Activated CD8-positive, alpha-beta memory T cell treated with anti-CD3 and anti-CD28 coated beads, Interleukin-2, amount 50 U/mL, for 4 hours (primary cell): ENCODE data around the gene MINDY1.
A peak's percentile ranks its signal among the peaks of the same experiment; 100 is the strongest.

Source experiments
- DNase-seq: peaks from one replicate; pipeline ENCODE4 v3.0.0-alpha.2; 2020

Gene MINDY1

DNA sequence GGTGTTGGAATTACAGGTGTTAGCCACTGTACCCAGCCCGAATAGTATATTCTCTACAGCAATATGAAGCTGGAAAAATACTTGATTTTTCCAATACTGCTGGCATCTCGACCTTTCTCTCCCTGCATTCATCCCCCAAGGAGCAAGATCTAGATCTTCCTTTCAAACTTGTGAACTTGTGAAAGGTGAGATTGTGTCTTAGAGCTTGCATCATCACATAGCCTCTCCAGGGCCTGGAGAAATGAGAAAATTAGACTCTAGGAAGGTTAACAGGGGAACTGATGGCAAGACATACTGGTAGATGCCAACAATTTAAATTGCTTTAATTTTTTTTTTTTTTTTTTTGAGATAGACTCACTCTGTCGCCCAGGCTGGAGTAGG, 3.6 kb upstream of the MINDY1 start:
- no peak for DNase-seq

DNA sequence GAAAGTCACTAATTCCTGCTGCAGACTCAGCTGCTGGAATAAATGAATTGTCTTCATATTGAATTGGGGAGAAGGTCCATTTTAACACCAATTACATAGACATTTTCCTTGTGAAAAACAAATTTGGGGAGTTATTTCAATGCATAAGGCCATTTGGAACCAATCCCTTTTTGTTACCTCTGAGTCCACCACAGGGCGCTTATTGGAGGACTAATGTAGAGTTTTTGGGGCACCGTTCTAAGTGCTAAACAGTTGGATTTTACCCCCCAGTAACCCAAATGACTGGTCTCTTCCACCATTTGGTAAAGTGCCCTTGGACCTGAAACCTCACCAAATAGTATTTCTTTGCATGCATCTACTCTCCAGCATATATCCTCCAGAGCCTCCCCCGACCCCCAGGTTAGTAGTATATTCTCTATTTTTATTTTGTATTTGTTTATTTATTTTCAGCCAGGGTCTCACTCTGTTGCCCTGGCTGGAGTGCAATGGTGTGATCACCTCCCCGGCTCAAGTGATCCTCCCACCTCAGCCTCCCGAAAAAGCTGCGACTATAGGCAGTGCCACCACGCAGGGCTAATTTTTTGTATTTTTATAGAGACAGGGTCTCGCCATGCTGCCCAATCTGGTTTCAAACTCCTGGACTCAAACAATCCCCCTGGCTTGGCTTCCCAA, 3.1 kb upstream of the MINDY1 start:
- DNase-seq = no peak

DNA sequence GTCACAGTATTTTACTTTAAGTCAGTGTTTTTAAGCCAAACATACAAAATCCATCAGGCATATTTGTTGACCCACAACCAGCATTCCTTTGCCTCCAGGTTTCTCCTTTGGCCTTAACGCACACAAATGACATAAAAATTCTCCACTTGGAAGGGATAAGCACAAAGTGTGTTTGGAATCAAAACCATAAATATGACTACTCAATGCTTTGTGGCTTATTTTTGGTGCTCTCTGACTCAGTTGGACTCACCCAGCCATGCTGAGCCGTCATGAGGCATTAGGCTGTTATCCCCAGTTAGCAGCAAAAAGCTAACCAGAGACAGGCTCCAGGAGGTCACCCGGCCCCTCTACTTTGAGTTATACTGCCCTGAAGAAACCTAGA, 2.5 kb upstream of the MINDY1 start:
- DNase-seq = no peak

DNA sequence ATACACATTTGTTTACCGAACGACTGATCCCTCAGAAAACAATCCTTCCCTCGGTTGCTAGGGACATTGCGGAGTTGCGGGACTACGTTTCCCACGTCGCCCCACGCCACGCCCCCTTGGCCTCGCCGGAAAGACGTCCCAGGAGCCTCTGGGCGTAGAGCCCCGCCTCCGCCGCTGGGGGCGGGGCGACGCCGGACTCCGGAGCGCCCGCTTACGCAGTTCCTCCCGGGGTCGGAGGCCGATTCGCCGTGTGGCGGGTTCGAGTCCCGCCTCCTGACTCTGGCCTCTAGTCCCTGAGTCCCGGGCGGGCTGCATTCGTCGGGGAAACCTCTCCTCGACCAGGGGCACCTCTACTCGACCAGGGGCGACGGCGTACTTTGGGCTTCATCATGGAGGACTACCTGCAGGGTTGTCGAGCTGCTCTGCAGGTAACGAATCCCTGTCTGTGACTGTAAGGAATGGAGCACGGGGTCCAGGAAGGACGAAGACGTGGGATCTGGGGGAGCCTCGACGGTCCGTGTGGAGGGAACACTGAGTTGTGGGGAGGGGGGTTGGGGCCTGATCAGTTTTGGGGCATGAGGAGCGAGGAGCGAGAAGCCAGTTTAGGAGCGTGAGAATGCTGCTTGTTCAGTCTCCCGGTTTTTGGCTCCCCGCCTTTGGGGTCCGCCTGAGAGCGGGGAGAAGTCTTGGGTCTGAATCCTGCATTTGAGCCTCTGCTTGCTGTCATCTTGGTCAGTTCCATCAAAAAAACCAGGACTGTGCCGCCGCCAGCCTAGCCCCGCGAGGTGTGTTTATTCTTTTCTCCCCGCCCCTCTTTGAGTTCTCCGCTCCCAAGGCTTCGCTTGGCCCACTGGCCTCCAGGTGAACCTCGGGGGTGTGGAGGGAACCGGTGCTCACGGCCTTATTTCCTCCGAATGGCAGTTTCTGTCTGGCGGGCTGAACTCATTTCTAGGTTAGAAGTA, 1.8 kb upstream of the MINDY1 start, which contains the start of gene PRUNE1:
TSS of gene PRUNE1 (plus strand) at position 206 of the 962 bp plus-strand sequence. CDS start at position 390, 184 bp downstream.
- DNase-seq = peak; percentile 97

DNA sequence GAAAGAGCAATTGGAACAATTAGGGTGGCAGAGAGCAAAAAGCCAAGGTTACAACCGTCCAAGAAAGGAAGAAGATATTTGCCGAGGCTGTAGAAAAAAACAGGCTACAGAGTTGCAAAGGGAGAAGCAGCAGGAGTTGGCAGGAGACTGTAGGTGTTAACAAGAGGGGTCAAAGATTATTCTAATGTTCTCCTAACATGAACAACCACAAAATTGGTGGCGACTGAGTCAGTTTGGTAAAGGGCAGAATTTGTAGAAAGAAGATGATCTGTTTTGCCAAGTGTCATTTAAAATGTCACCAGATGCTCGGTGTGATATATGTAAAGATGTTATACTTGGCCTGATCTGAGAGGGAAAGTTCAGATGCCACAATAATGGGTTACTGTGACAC, 1.1 kb upstream of the MINDY1 start:
- DNase-seq = no peak

DNA sequence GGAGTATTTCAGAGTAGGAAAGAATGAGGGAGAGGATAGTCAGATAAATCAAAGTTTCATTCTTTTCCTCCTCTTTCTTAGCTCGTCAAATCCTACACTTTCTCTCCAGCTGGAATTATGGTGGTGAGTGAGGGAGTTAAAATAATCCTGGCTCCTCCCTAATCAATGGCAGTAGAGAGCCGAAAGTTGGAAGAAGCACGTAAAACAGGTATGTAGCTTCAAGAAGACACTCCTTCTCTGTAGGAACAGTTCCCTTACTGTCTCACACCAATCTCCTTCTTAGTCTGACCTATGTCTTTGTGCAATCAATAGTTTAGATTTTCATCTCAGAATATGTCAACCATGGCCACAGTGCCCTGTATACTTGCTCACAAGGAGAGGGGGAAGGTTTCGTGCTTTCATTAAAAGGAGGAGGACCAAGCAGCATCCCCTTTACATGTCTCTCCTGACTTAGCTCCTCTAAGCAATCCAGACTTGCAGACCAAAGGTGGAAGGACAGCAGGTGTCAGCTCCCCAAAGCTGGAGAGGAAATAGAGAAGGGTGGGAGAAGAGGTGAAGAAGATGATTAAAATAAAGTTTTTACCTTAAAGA, 878 bp downstream of the MINDY1 start:
- no peak for DNase-seq

DNA sequence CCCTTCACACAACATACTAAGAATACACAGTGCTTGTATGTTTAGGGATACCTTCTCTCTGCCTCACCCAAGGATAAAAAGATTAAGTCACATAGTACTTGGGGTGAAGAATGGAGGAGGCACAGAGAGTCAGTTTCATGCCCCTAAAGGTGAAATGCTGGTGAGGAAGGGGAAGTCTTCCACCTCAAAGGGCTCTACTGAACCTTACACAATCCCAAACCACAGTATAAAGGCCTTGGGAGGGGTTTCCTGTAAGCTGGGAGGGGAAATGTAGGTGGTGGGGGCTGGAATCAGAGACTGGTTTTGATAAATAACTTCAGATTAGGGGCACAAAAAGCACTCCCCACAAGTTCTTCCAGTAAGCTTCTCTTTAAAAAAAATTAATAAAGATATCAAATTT, 3.5 kb downstream of the MINDY1 start:
- no peak for DNase-seq

DNA sequence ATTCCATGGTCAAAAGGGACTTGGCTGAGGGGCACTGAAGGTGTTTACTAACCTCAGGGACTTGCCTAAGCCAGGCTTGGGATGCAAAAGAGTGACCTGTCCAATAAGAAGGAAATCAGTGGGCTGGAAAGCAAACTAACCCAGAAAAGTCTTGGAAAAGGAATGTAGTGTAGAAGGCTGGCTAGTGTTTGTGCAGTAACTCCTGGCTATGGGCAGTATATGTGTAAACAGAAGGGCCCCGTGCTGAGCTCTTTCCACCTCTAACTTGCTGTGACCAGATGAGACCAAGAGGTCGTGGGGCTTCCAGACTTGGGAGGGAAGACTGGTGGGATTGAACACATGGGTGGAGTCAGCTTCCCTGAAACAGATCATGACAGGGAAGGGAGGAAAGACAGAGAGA, 4.1 kb downstream of the MINDY1 start:
- DNase-seq = no peak

DNA sequence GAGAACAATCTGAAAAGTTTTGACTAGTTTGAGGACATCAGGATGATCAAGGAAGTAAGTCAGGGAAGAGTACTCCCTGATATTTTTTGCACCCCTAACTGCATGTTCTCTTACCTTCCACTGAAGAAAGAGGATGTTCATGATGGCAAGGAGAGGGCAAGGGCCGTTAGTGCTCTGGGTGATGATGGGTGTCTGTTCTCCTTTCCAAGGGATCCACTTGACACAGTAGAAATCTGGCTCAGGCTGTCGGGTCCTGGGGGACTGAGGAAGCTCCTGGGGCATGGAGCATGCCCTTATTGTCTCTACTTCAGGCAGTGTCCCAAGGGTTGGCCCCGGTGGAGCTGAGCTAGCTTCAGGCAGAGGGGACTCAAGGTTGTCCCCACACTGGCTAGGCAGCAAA, 4.7 kb downstream of the MINDY1 start:
- DNase-seq = no peak

DNA sequence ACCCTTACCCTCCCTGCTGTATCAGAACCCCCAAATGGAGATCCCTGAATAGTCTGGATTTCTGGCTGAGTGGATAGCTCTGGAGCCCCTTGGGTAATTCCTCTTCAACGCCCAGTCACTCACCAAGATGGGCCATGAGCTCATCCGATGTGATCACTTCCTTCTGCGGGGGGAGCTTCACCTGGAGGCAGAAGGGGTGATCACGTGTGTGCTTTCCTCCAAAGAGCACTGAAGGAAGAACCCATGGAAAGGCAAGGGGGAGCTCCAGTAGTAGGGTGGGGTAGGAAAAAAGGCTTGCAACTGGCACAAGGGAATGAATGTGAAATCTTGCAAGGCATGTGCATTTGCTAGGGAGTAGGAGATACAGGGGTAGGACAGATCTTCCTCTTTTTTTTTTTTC, 5.1 kb downstream of the MINDY1 start:
- no peak for DNase-seq

DNA sequence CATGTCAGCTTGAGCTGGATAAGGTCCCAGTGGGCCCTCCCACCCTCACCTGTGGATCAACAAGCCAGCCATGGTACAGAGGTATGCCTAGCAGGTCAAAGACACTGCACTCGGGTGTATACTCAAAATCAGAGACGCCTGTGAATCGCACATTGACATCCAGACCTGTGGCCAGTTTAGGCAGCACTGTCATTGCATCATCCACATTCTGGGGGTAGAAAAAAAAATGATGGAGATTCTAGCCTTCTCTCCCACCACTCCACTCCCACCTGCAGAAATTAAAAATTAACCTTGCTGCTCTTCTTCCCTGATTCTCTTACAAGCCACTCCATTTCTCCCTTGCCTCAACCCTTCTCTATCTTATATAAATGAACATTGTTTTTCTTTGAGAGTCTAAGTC, 6.3 kb downstream of the MINDY1 start:
- DNase-seq = no peak

DNA sequence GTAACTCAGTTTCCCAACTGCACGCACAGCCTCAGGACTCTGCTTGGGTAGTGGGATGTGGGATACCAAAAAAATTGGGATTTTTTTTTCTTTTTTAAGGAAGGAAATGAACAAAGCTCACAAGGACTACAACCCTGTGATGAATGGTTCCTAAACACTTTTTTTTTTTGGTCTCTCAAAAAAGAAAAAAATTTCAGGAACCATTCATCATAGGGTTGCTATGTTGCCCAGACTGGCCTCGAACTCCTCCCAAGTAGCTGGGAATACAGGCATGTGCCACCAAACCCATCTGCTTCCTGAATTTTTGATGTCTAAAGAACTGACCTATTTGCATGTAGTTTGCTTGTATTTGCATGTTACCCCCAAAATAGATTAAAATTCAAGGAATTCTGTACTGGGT, 6.8 kb downstream of the MINDY1 start:
- no peak for DNase-seq

DNA sequence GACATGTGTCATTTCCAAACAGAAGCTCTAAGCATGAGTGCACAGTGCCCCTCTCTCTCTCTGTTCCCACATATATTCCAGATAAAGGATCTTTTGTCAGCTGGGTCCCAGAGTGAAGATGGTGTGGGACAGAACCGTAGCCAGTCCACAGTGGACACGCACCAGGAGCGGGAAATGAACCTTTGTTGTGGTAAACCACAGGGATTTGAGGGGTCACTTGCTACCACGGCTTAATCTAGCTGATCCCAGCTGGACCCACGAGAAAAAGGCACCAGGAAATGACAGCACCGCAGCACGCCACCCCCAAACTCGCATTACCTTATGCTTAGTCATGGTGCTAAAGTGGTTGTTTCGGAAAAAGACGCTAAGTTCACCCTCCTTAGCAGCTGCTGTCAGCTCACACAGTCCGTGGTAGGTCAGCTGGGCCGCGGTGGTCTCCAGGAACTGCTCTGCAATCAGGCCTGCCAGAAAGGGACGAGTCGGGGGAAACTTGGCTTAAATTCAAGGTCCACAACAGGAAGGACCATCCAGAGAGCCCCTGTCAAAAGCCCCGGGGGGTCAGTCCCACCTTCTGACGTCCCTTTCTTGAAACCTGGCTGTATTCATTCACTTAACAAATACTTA, 7.5 kb downstream of the MINDY1 start:
- no peak for DNase-seq

DNA sequence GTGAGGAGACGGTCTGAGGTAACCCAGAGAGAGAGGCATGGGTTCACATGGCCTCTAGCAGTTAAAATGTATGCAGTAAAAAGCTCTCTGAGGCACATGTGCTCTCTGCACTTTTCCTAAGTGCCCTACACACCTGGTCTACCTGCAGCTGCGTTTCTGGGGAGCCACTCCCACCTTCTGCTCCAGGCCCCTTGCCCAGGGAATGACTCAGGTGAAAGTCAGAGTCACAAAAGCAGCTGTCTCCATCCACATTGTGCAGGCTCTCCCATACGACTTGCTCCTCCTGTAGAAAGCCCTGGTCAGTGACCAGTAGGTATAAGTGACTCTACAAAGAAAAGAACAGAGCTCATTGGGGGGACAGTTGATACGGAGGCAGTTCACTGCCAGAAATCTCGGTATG, 8.8 kb downstream of the MINDY1 start:
- DNase-seq = no peak

DNA sequence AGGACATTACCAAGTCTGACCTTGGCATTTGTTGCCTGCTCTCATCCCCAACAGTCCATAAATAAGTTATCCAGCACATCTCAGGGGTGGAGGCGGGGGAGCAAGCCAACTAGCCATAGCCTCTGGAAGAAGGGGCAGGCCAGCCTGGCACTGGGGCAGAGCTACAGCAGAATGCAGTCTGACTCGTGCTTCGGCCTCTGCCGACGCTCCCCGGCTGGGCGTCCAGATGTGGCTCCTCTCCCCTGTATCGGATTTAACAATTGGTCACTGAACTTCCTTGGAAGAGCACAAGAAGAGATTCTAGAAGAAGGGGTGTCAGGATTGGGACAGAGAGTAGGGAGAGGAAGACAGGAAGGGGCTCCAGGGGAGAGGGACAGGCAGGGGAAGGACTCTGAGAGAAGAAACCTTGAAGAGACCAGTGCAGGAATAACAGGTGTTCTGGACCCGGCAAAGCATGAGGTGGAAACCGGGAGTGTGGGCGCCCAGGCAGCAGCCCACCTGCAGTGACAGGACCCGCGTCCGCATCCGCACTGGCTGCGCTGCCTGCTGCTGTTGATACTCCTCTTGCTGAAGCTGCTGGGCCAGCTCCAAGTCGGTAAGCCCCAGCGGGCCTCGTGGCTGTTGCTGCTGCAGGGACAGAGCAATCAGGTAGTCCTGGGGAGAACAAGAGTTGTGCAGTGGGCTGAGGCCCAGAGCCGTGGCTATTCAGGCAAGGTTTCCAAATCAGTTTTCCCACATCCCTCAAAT, 9.4 kb downstream of the MINDY1 start:
- no peak for DNase-seq

DNA sequence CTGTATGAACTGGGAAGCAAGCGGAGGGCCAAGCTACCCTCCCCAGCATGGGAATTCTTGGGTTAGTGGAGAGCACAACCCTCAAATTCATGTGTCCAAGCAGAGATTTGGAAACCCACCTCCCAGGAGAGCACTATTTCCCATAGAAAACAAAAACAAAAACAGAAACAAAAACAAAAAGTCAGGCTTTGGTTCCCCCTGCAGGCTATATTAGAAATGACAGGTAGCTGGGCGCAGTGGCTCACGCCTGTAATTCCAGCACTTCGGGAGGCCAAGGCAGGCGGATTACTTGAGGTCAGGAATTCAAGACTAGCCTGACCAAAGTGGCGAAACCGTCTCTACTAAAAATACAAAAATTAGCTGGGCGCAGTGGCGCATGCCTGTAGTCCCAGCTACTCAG, 10.8 kb downstream of the MINDY1 start:
- peak; percentile 26 for DNase-seq

DNA sequence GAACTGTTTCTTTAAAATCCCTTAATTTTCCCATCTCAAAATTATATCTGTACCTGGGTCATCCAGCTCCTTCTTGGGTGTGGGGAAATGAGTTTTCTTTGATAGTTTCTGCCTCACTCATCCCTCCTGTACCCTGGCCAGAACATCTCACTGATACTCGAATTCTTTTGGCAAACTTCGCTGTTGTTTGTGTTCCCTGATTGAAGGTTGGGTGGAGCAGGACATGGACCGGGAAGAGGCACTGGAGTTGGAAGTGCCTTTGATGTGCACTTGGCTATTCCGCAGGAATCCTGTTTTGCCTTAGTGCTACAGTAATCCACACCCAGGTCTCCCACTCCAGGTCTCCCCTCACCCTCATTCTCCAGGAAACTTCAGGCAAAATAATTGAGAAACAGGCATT, 11.2 kb downstream of the MINDY1 start:
- DNase-seq = no peak

DNA sequence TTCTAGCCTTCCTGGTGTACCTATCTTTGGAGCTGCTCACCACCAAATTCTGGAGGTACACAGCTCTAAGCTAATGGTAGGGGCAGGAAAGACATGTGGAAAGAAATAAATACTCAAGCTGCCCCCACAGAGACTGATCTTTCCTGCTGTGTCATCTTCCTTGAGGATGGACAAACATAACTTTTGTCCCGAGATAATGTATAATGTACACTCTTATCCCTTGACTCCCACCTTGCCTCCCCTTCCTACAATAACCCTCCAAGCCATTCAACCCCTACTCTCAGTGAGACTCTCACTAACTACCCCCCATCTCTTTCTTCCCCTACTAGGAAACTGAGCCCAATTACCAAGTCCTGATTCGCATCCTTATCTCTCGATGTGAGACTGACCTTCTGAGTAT, 12.5 kb downstream of the MINDY1 start:
- DNase-seq = no peak

DNA sequence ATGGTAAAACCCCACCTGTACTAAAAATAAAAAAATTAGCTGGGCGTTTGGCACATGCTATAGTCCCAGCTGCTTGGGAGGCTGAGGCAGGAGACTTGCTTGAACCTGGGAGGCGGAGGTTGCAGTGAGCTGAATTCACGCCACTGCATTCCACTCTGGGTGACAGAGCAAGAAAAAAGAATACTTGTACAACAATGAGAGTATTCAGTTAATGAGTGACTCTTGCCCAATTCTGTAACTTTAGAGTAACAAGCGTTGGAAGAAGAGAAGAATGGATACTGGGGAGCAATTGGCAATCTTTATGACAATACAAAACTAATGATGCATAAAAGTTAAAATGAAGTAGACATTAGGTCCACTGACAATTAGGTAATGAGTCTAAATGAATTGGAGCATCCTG, 14.1 kb downstream of the MINDY1 start:
- no peak for DNase-seq

DNA sequence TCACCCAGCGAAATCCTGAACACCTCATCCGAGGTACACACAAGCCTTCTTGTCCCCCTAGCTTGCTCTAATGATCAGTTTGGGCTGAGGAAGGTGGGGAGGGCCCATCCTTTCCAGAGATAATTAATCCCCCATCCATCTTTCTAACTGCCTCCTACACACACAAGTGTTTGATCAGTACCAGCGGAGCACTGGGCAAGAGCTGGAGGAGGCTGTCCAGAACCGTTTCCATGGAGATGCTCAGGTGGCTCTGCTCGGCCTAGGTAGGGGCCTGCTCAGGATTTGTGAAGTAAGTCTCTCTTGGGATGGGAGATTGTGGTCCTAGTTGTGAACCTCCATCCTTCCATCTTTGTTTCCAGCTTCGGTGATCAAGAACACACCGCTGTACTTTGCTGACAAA, 18.8 kb downstream of the MINDY1 start:
- DNase-seq = no peak

DNA sequence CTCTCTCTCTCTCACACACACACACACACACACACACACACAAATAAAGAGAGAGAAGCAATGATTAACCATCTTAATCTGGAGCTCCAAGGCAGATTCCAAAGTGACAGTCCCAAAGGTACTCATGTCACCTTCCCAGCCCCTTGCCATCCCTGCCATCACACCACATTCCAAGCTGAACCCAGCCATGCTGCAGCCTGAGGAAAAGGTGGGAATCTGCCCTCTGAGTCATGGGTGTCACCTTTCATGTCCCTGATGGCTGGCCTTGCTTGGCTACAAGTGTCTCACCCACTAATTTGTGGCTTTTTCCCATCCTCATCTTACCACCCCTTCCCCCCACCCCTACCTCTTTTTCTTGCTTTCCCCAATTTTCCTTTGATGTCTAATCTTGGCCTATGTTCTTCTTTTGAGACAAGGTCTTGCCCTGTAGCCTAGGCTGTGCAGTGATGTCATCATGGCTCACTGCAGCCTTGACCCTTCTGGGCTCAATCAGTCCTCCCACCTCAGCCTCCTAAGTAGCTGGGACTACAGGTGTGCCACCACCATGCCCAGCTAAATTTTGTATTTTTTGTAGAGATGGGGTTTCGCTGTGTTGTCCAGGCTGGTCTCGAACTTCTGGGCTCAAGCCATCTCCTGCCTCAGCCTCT, 21.4 kb downstream of the MINDY1 start:
- DNase-seq = no peak
